ENCODE data around the gene MSANTD7.

The MSANTD7 gene

GRCh38 chr10:14879124-14879927, 41.2 kb downstream of the MSANTD7 start:
- in situ Hi-C loops (cut with HindIII; ENCODE audit: low sequenced_read_pairs): loop anchor here (10.0 kb wide), 1 partner anchor 85 kb away; no protein-coding TSS in a partner anchor

- in situ Hi-C loops (cut with HindIII; ENCODE audit: low sequenced_read_pairs): loop anchor here (5.0 to 10.0 kb wide), 2 partner anchors 43 to 85 kb away; partner anchors contain the start of genes CDNF, HSPA14 and MSANTD7
Observed at GRCh38 chr10:14879928-14880193, 41.8 kb downstream of the MSANTD7 start.

GRCh38 chr10:14880229-14880628, 42.1 kb downstream of the MSANTD7 start:
- in situ Hi-C loops (cut with HindIII; ENCODE audit: low sequenced_read_pairs): loop anchor here (5.0 kb wide), 1 partner anchor 43 kb away; the partner anchor contains the start of genes CDNF, HSPA14 and MSANTD7

- in situ Hi-C loops (cut with HindIII; ENCODE audit: low sequenced_read_pairs): loop anchor here (5.0 kb wide), 1 partner anchor 47 kb away; the partner anchor contains the start of genes CDNF, HSPA14 and MSANTD7
Observed at GRCh38 chr10:14884082-14884481, 46.0 kb downstream of the MSANTD7 start.
